ENCODE results near the gene HIKESHI.

- TF ChIP-seq ZSCAN29 (CRISPR knock-in tag; conservative IDR thresholded peaks at IDR 0.05) (no peak), ADNP (CRISPR knock-in tag; IDR thresholded peaks at IDR 0.05) (no peak), NR2F1 (CRISPR knock-in tag; IDR thresholded peaks at IDR 0.05) (no peak), RNF2 (conservative IDR thresholded peaks at IDR 0.05; ENCODE audit: low read depth) (no peak), POLR2A (IDR thresholded peaks at IDR 0.05; ENCODE audit: insufficient read depth in 1 of 2, low read depth in 2 of 2, low read length in 2 of 2) (no peak), ZNF577 (CRISPR knock-in tag; IDR thresholded peaks at IDR 0.05; ENCODE audit: borderline replicate concordance, low read depth) (no peak), ZNF772 (CRISPR knock-in tag; IDR thresholded peaks at IDR 0.05) (no peak), RARA (CRISPR knock-in tag; IDR thresholded peaks at IDR 0.05) (no peak), YY1 (IDR thresholded peaks at IDR 0.05; ENCODE audit: insufficient read depth, insufficient replicate concordance, low read depth, low read length) (no peak), PHF20 (CRISPR knock-in tag; IDR thresholded peaks at IDR 0.05) (no peak), CBFB (CRISPR knock-in tag; IDR thresholded peaks at IDR 0.05) (no peak), CTCF (CRISPR knock-in tag; IDR thresholded peaks at IDR 0.05) (no peak)
These were observed 37.4 kb upstream of the HIKESHI start for GRCh38 chr11:86264649-86265048.

Data from HepG2 (cell line).